GM10266 (cell line): ENCODE measurements around the gene ASB8.
"Not testable (repeated sequence)": the region's sequence is repeated elsewhere in the genome, so short reads cannot be mapped to it uniquely, and the experiment has no call there.

ENCODE experiments used
- DNase-seq: peaks from one replicate; pipeline ENCODE4 v3.0.0; 2012; ENCODE audit errors: extremely low spot score
- CTCF ChIP-seq: IDR thresholded peaks from 2 replicates; pipeline ENCODE4 v1.5.1; 2012; ENCODE audit warnings: mild to moderate bottlenecking, low read depth; ENCODE audit not compliant: control insufficient read depth, insufficient read depth; ENCODE audit errors: missing control alignments

ASB8 gene

DNA sequence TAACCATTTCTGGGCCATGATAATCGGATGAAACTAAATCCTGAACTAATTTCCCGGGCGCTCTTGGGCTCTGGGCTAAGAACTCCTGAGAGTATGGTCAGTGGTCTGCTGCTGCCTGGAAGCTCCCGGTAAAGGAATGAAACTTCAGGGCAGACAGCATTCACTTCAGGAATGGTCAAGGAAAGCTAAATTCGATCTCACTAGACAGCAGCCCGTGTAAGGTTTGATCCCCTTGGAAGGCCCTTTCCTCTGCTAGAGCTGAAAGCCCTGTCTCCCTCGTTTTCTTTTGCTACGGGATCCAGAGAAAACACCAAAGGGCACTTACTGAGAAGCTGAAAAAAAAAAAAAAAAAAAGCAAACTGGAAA lies 680 bp downstream of the ASB8 start:
- no peak for DNase-seq
- TF ChIP-seq CTCF, result no peak

DNA sequence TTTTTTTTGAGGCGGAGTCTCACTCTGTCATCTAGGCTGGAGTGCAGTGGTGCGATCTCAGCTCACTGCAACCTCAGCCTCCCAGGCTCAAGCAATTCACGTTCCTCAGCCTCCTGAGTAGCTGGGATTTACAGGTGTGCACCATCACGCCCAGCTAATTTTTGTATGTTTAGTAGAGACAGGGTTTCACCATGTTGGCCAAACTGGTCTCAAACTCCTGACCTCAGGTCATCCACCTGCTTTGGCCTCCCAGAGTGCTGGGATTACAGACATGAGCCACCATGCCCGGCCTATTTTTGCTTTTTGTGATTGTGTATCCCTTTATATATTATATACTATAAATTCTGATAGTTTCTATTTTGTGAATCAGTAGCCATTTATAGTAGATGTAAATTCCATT lies 1.5 kb downstream of the ASB8 start:
- DNase-seq, result not testable (repeated sequence)

DNA sequence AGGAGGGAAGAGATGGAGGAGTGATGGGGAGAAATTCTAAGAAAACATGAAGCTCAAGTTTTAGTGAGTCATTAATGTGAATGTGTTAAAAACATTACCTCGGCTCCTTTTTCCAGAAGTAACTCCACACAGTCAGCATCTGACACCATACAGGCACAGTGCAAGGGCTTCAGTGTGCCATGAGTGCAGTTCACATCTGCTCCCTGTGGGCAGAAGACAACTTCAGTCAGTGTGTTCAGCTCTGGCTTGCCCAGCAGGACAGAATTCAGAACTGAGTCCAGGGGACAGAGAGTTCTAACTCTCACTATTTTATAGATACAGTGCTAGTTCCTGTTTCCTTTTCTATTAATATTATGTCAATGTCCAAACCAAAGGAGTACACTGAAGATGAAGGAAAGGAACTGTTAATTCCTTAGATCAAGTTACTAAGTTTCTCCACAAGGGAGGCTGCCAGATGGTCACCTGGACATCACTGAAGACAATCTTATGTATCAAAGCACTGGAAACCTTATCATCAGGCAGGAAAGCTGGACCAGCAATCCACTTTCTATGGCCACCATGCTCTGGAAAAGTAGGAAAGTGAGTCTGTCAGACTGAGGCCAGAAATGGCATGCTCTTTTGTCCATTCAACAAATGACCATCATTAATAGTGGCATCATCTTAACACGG lies 6.1 kb downstream of the ASB8 start:
- DNase-seq, result no peak
- no peak for TF ChIP-seq CTCF

DNA sequence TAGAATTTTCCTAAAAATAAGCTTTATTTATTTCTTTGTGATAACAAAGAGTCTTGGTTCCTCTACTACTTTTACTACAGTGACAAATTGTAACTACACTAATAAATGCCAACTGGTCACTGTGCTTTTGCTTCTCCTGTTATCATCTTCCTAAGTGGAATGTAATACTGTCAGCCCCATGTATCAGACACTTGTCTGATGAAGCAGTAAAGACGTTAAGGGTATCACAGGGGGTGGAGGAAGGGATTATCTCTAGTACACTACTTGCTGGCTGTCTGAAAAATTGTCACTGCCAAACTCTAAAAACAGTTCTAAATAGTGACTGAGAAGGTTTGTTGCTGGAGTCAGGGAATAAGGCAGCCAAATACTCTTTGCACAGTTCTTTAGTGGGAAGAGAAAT lies 11.3 kb downstream of the ASB8 start:
- TF ChIP-seq CTCF, result no peak
- no peak for DNase-seq

- no peak for TF ChIP-seq CTCF
- DNase-seq, result no peak
Observed at GRCh38 chr12:48143898-48144297, 13.4 kb downstream of the ASB8 start.

DNA sequence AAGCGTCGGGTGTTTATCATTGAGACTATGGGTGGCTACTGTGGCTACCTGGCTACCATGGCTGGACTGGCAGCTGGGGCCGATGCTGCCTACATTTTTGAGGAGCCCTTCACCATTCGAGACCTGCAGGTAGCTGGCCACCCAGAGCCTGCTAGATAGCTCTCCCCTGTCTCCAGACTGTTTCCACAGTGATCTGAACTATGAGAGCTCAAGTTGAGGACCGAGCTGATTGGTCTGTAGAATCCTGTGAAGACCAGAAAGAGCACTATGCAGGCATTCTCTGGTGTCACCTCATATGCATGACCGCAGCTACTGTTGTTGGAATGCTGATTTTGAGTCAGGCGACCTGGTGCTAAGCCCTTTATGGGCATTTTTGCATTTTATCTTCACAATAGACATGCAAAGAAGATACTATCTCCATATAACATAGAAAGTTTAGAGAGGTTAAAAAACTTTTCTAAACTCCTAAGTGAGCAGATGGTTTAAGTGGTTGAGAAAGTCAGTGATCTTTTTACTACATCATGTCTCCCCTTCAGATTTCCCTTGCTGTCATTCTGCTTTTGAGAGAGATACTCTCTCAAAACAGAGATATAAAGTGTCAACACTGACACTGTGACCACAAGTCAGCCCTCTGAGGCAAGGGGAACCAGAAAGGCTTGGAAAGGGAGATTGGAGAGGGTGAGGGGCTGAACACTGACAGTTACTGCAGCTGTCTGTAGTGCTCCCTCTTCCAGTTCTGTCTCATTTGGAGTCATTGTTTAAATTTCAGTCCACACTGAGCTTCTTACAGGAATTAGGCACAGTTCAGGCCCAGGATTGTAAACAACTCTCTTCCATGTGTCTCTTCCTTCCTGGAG lies 14.3 kb downstream of the ASB8 start:
- DNase-seq, result no peak
- TF ChIP-seq CTCF, result no peak

GRCh38 chr12:48135027-48135426 lies 22.3 kb downstream of the ASB8 start:
- DNase-seq, result no peak
- no peak for TF ChIP-seq CTCF

DNA sequence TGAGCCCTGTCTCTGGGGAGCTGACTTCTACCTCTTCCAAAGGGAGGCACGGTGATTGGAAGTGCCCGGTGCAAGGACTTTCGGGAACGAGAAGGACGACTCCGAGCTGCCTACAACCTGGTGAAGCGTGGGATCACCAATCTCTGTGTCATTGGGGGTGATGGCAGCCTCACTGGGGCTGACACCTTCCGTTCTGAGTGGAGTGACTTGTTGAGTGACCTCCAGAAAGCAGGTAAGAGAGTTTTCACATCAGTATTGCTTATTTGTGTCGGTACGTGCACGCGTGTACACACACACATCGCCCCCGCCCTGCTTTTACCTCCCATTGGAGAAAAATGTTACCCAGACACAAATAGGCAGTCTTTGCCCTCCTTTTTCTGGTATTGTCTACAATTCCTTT lies 24.5 kb downstream of the ASB8 start:
- no peak for DNase-seq
- TF ChIP-seq CTCF, result no peak
